GM19455 (cell line): ENCODE measurements around the gene YWHAE.
"Not testable (repeated sequence)": the region's sequence is repeated elsewhere in the genome, so short reads cannot be mapped to it uniquely, and the experiment has no call there.

Experiments used
- ATAC-seq: cut with Tn5 transposase; IDR thresholded peaks from one replicate; pipeline ENCODE4 v1.9.1; 2021; ENCODE audit not compliant: unreplicated experiment

The YWHAE gene

GRCh38 chr17:1413281-1413791, 13.3 kb upstream of the YWHAE start:
- ATAC-seq: no peak

- ATAC-seq: no peak
Measured at GRCh38 chr17:1412185-1413110, 12.4 kb upstream of the YWHAE start.

DNA sequence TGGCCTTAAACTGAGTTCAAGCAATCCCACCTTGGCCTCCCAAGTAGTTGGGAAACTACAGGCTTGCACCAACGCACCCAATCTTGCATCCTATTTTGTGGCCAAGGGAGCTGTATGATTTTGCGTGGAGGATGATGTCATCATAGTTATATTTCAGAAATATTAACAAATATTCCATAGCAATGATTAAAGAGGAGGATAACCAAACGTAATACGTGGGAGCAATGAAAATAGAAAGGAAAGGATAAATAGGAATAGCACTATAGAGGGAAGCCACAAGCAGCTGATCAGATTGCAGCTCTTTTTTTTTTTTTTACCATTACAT, 2.2 kb upstream of the YWHAE start:
- ATAC-seq: no peak

DNA sequence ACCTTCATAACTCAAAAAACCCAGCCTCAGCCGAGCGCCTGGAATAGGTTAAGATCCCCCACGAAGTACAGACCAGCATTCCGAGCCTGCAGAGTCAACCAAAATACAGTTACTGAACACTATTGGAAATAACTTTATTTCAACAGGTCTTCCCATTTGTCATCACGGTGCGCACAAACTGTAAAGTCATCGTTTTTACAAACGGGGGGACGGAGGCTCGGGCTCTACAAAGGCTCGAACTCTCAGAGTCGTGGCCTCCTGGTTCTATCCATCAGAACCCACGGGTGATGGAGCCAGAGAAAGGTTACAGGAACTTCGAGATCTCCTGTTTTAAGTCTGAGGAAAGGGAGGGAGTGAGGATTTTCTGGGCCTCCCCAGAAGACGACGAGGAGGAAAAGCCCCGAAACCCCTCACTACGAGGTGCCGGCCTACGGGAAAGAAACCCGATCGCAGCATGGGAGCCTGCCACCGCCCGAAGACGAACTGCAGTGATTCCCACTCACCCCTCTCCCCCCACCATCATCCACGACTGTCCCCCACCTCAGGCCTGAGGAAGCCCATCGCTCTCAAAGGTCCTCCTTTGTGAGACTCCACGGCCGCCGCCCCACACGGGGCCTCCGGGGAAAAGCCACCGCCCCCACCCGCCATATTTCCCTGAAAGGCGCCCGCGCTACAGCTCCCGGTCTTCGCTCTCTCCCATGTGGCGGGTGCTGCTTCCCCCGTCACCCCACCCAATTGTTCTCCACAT, 917 bp downstream of the YWHAE start:
- no peak for ATAC-seq

DNA sequence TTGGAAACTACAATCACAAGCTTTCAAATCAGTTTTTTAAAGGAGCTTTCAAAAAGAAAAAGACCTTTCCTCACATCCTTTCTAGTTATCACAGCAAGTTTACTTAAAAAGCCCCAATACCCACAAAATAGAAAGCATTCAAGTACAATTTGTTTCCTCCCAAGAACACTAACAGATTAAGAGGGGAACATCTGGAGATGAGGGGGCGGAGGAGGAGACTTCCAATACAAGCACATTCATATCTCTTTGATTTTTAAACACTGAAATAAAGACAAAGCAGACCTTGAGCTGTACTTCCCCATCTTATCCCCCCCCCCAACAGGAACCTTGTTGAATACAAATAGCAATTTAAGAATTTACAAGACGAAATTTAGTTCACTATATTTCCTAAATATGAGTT, 2.0 kb downstream of the YWHAE start:
- ATAC-seq: no peak

GRCh38 chr17:1395876-1396665, 4.0 kb downstream of the YWHAE start:
- ATAC-seq: not testable (repeated sequence)

DNA sequence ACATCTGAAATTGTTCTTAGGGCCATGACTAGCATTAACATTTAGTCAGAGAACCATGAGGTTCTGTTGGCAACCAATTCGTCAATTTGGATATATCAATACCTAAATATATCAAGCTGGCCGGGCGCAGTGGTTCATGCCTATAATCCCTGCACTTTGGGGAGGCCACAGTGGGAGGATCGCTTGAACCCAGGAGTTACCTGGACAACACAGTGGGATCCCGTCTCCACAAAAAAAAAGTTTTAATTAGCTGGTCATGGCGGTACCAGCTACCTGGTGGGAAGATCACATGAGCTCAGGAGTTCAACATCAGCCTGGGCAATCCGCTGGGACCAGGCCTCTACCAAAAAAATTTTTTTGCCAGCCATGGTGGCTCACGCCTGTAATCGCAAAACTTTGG, 8.4 kb downstream of the YWHAE start:
- no peak for ATAC-seq

GRCh38 chr17:1390432-1391367, 9.3 kb downstream of the YWHAE start:
- no peak for ATAC-seq

DNA sequence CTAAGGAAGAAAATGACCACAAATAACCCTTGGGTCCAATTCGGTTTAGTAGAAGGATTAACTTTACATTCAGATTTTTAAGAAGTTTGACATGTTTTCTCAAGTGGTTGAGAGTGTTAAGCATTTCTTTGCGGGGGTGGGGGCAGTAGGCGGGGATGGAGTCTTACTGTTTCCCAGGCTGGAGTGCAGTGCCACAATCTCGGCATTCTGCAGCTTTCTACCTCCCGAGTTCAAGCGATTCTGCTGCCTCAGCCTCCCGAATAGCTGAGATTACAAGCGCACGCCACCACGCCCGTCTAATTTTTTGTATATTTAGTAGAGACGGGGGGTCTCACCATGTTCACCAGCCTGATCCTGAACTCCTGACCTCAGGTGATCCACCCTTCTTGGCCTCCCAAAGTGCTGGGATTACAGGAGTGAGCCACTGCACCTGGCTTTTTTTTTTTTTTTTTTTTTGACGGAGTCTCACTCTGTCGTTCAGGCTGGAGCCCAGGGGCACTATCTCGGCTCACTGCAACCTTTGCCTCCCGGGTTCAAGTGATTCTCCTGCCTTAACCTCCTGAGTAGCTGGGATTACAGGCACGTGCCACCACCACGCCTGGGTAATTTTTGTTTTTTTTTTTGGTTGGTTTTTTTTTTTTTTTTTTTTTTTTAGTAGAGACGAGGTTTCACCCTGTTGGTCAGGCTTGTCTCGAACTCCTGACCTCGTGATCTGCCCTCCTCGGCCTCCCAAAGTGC, 12.4 kb downstream of the YWHAE start:
- not testable (repeated sequence) for ATAC-seq

DNA sequence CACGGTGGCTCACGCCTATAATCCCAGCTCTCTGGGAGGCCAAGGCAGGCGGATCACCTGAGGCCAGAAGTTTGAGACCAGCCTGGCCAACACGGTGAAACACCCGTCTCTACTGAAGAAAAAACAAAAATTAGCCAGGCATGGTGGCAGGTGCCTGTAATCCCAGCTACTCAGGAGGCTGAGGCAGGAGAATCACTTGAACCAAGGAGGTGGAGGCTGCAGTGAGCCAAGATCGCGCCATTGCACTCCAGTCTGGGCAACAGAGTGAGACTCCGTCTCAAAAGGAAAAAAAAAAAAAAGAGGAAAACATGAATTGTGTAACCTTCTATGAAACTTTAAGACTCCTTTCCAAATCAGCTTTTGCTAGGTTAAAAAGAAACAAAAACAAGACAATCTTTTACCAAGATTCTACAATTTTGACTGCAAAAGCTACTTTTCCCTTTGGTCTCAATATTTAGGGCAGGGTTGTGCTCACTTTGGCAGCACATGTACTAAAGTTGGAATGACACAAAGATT, 13.3 kb downstream of the YWHAE start:
- ATAC-seq: not testable (repeated sequence)

GRCh38 chr17:1386265-1386664, 13.8 kb downstream of the YWHAE start:
- ATAC-seq: no peak

DNA sequence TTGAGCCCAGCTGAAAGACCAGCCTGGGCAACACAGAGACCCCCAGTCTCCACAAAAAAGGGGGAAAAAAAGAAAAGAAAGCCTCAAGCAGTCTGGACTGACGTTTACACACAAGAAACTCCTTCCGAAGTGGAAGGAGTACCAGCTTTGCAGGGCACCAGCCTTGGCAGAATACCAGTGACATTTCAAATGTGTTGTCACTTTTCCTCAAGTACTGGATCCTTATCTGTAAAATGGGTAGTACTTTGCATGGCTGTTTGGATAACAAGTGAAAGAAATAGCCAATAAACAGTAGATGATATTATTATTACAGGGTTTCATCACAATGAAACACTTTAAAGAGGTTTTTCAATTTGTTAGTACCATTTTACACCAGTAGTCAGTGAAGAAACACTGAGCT, 14.2 kb downstream of the YWHAE start:
- no peak for ATAC-seq

DNA sequence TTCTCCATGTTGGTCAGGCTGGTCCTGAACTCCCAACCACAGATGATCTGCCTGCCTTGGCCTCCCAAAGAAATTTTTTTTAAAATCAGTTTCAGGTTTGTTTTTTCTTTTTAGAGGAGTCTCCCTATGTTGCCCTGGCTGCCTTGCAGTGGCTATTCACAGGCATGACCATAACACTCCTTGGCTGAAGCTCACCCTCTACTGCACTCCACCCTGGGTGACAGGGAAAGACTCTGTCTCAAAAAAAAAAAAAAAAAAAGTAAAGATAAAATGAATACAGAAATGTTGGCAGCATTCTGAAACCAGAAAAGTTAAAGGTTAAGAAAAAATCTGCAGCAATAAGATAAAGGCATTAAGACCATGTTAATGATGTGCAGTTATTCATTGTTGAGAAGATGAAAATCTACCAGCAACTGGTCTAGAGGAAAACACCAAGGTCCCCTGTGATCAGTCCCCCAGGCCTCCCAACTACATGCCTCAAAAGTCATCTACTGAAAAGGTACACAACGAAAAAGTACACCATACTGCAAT, 15.1 kb downstream of the YWHAE start:
- ATAC-seq: no peak

- no peak for ATAC-seq
Measured at GRCh38 chr17:1379930-1380313, 20.1 kb downstream of the YWHAE start.

DNA sequence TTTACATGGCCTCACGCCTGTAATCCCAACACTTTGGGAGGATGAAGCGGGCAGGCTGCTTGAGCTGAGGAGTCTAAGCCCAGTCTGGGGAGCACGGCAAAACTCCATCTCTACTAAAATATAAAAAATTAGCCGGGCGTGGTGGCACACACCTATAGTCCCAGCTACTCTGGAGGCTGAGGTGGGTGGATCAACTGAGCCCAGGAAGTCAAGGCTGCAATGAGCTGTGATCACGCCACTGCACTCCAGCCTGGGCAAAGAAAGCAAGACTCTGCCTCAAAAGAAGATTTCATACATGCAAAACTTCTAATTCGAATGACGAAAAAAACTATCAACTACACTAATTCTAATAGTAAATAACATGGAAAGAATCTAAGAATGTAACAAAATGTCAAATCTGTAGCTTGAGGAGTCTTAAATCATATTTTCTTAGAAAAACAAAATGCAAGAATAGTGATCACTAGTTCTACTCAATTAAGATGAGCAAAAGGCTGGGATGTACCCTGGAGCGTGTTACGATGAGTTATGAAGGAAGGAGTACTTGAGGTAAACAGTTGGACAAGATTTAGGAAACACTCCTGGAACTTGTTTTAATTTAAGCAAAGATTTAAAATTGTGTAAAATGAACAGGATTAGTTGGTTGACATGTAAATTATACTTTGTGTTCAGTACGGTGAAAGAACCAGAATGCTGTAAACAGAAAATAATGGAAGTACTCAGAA, 20.7 kb downstream of the YWHAE start:
- no peak for ATAC-seq

- not testable (repeated sequence) for ATAC-seq
Measured at GRCh38 chr17:1378476-1378860, 21.6 kb downstream of the YWHAE start.

DNA sequence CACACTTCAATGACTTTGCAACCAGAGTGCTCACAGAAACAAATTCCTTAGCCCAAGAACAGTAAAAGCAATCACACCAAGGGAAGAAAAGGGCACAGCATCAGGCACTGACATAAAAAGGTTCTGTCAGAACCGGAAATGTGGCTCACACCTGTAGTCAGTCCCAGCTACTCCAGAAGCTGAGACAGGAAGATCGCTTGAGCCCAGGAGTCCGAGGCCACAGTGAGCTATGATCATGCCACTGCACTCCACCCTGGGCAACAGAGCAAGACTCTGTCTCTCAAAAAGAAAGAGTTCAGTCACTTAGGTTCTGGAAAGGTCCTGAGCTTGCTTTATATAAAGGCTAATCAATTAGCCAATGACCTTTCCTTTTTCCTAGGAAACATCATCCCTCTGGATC, 22.7 kb downstream of the YWHAE start:
- ATAC-seq: no peak

GRCh38 chr17:1376061-1376460, 24.0 kb downstream of the YWHAE start:
- ATAC-seq: no peak
